K562 (cell line): ENCODE measurements around the gene SPTBN4. TPM values are rescaled to one million over a fixed set of nuclear protein-coding genes. Genes with fewer than 3 reads are reported as not detected.

Experiments
- CCAR2 ChIP-seq: fragments of 200-400 bp; formaldehyde crosslinking; IDR thresholded peaks from 2 replicates; pipeline ENCODE4 v1.6.1; 2017; ENCODE audit warnings: mild to moderate bottlenecking, low read depth, low read length
- CEBPB ChIP-seq: fragments of 450-650 bp; IDR thresholded peaks from 2 replicates; pipeline ENCODE4 v1.6.1; 2016; ENCODE audit warnings: missing genetic modification characterization, missing compliant biosample characterization
- CGGBP1 ChIP-seq: fragments of 250-450 bp; sonication (Bioruptor Pico); IDR thresholded peaks from 2 replicates; pipeline ENCODE4 v1.9.0; 2021; ENCODE audit warnings: mild to moderate bottlenecking
- CHD2 ChIP-seq: IDR thresholded peaks from 2 replicates; pipeline ENCODE4 v1.6.1; 2011; ENCODE audit warnings: low read depth, low read length
- E2F5 ChIP-seq: sonication (generic); formaldehyde crosslinking; IDR thresholded peaks from 2 replicates; pipeline ENCODE4 v1.8.0; 2022; ENCODE audit warnings: mild to moderate bottlenecking, missing genetic modification reagents
- GATAD2A ChIP-seq: fragments of 450-650 bp; IDR thresholded peaks from 2 replicates; pipeline ENCODE4 v1.6.1; 2017
- GTF2A2 ChIP-seq: IDR thresholded peaks from 2 replicates; pipeline ENCODE4 v1.6.1; 2016; ENCODE audit warnings: mild to moderate bottlenecking, missing genetic modification characterization, missing compliant biosample characterization
- MTA1 ChIP-seq: fragments of 450-650 bp; IDR thresholded peaks from 2 replicates; pipeline ENCODE4 v1.6.1; 2017; ENCODE audit warnings: borderline replicate concordance
- MTF1 ChIP-seq: fragments of 250-450 bp; sonication (Bioruptor Pico); IDR thresholded peaks from 2 replicates; pipeline ENCODE4 v1.9.0; 2021; ENCODE audit warnings: moderate library complexity, mild to moderate bottlenecking, inconsistent platforms, borderline replicate concordance
- NFIC ChIP-seq: fragments of 450-650 bp; IDR thresholded peaks from 2 replicates; pipeline ENCODE4 v1.6.1; 2017; ENCODE audit warnings: mild to moderate bottlenecking, inconsistent platforms
- PCBP2 ChIP-seq: fragments of 200-400 bp; formaldehyde crosslinking; IDR thresholded peaks from 2 replicates; pipeline ENCODE4 v1.6.1; 2018; ENCODE audit warnings: low read length, low read depth, mild to moderate bottlenecking, moderate library complexity; ENCODE audit not compliant: poor library complexity, severe bottlenecking
- RBM25 ChIP-seq: fragments of 200-400 bp; formaldehyde crosslinking; IDR thresholded peaks from 2 replicates; pipeline ENCODE4 v1.6.1; 2018; ENCODE audit warnings: low read length, low read depth, moderate library complexity; ENCODE audit not compliant: severe bottlenecking
- RUNX1 ChIP-seq: sonication (generic); IDR thresholded peaks from 2 replicates; pipeline ENCODE4 v1.6.1; 2016; ENCODE audit warnings: antibody characterized with exemption, low read depth
- TCF7 ChIP-seq: sonication (generic); IDR thresholded peaks from 2 replicates; pipeline ENCODE4 v1.6.1; 2016; ENCODE audit warnings: antibody characterized with exemption, borderline replicate concordance
- ZC3H8 ChIP-seq: fragments of 450-650 bp; IDR thresholded peaks from 2 replicates; pipeline ENCODE4 v1.6.1; 2017
- ZFPM2 ChIP-seq: fragments of 250-450 bp; sonication (Bioruptor Pico); IDR thresholded peaks from 2 replicates; pipeline ENCODE4 v1.5.1; 2022; ENCODE audit warnings: mild to moderate bottlenecking
- ZKSCAN8 ChIP-seq: fragments of 200-800 bp; sonication (Bioruptor generic); IDR thresholded peaks from 2 replicates; pipeline ENCODE4 v1.6.1; 2016; ENCODE audit warnings: missing genetic modification characterization, missing compliant biosample characterization
- ZNF143 ChIP-seq: sonication (generic); formaldehyde crosslinking; IDR thresholded peaks from 2 replicates; pipeline ENCODE4 v1.9.0; 2022; ENCODE audit warnings: mild to moderate bottlenecking, missing genetic modification reagents
- ZNF24 ChIP-seq: fragments of 450-650 bp; IDR thresholded peaks from 2 replicates; pipeline ENCODE4 v1.6.1; 2016
- ZNF263 ChIP-seq: sonication (generic); formaldehyde crosslinking; IDR thresholded peaks from 2 replicates; pipeline ENCODE4 v1.8.0; 2022; ENCODE audit warnings: mild to moderate bottlenecking, missing genetic modification reagents, borderline replicate concordance
- ZNF41 ChIP-seq: fragments of 250-450 bp; sonication (Bioruptor Pico); conservative IDR thresholded peaks from 2 replicates; pipeline ENCODE4 v1.4.0; 2020; ENCODE audit warnings: mild to moderate bottlenecking
- ZNF444 ChIP-seq: fragments of 250-450 bp; sonication (Bioruptor Pico); IDR thresholded peaks from 2 replicates; pipeline ENCODE4 v1.4.0; 2020; ENCODE audit warnings: mild to moderate bottlenecking, moderate library complexity
- ZNF644 ChIP-seq: fragments of 200-800 bp; sonication (Bioruptor generic); IDR thresholded peaks from 2 replicates; pipeline ENCODE4 v1.6.1; 2016; ENCODE audit warnings: low read depth, missing genetic modification characterization, missing compliant biosample characterization
- ZNF699 ChIP-seq: fragments of 250-450 bp; sonication (Bioruptor Pico); IDR thresholded peaks from 2 replicates; pipeline ENCODE4 v1.8.0; 2021; ENCODE audit warnings: mild to moderate bottlenecking, moderate library complexity; ENCODE audit not compliant: insufficient replicate concordance
- ZZZ3 ChIP-seq: fragments of 450-650 bp; IDR thresholded peaks from 2 replicates; pipeline ENCODE4 v1.6.1; 2016; ENCODE audit warnings: antibody characterized with exemption, mild to moderate bottlenecking, moderate library complexity
- polyA plus RNA-seq, 8 experiments: library from polyadenylated mRNA; depleted of rRNA in 4 of 8; stranded (reverse) in 5 of 8; unstranded in 3 of 8; fragments of >200 nt; fragmentation: Nextera tagmentation in 2 of 8; fragmentation: Illumina TruSeq in 1 of 8; extraction: Ambion mirVana in 2 of 8; extraction: Trizol in 1 of 8; gene quantifications; 2 replicates each; pipeline versions ENCODE4 v1.2.1 to v1.2.3, GENCODE V29; 2011 to 2014; ENCODE audit warnings: inconsistent platforms in 1 of 8, missing spikeins in 1 of 8
- total RNA-seq, 7 experiments: library from RNA; depleted of rRNA in 6 of 7; stranded (reverse); fragments of >200 nt in 6 of 7; fragmentation: Illumina TruSeq in 2 of 7; extraction: Trizol in 2 of 7; gene quantifications; 2 replicates each; pipeline versions ENCODE4 v1.2.1 to v1.2.3, GENCODE V29; 2011 to 2021; ENCODE audit warnings: low replicate concordance in 1 of 7
- TF ChIP-seq, protein P1 (sequence below), 3 experiments: fragments of 200-800 bp in 1 of 3; sonication (Bioruptor generic) in 1 of 3; sonication (generic) in 1 of 3; formaldehyde crosslinking in 1 of 3; IDR thresholded peaks; 2 replicates each; pipeline versions ENCODE4 v1.6.1 to v1.8.0; 2016 to 2022; ENCODE audit warnings: mild to moderate bottlenecking in 2 of 3, missing compliant biosample characterization in 2 of 3, missing genetic modification characterization in 2 of 3, missing genetic modification reagents in 1 of 3

The SPTBN4 gene
- total and polyA plus RNA-seq, 9 of the 15 experiments (the other 6 are each of a cell fraction or from before 2014, with no cell fraction given) = 0.01 to 1.5 (median 0.86) TPM

DNA sequence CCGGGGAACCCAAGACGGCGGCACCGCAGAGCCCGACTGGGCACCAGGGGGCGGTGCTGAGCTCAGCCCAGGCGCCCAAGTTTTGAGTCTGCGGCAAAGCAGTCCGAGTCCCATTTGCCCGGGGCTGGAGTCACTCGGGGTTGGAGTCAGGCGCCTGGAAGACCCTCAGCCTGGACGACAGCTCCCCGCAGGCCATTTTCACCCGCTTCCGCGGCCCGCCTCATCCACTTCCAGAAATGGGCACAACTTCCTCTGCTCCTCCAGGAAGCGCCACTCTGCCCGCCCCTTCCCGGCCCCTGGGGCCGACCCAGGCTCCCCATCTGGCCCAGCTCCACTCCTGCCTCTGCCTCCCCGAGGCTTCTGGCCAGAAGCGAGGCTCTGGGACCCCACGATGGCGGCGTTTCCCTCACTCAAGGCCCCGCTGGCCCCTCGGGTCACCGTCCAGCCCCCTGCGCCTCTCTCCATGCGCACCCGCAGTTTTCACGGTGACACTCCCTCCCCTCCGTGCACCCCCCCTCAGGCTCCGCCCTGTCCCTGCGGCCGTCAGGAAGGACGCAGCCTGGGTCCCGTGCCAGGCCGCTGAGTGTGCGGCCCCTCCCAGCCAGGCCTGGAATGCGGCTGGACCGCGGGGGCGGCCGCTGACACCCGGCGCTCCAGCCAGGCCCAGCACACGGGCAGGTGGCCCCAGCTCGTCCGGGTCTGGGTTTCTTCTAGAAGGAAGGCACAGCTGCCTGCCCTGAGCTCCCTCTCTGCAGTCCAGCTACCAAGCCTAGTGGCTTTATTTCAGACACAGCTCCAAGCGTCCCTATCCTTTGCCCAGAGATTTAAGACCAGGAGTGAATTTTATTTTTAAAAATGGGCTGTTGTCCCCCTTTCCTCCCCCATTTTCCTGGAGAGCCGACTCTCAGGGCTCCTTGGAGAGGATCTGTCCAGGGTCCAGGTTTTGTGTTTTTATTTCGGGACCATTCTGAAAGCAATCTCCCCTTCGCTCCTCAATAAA lies 45.7 kb upstream of the SPTBN4 start (continued):
- TF ChIP-seq GTF2A2 (tag) = no peak
- TF ChIP-seq MTA1 = no peak; the same call in 1 of the 2 replicates
- peak; percentile 93 for TF ChIP-seq GATAD2A
- TF ChIP-seq, protein P1, sequence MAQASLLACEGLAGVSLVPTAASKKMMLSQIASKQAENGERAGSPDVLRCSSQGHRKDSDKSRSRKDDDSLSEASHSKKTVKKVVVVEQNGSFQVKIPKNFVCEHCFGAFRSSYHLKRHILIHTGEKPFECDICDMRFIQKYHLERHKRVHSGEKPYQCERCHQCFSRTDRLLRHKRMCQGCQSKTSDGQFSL (CRISPR knock-in tag; IDR thresholded peaks at IDR 0.05) = peak; percentile 99
- TF ChIP-seq, protein P1 (tag; IDR thresholded peaks at IDR 0.05) = peak in 1 of 2 experiments; percentile 97; a peak in 2 of 4 replicates
- no peak; the same call in 1 of the 2 replicates for TF ChIP-seq ZNF263 (CRISPR knock-in tag)
- TF ChIP-seq ZNF644 (tag) = no peak
- no peak for TF ChIP-seq ZNF41
- no peak; the same call in 1 of the 2 replicates for TF ChIP-seq ZNF24
- TF ChIP-seq ZNF143 (CRISPR knock-in tag) = no peak
- no peak for TF ChIP-seq PCBP2
- TF ChIP-seq CEBPB (tag) = no peak
- no peak for TF ChIP-seq CGGBP1
- TF ChIP-seq RUNX1 = no peak
- no peak for TF ChIP-seq ZZZ3
- no peak for TF ChIP-seq E2F5 (CRISPR knock-in tag)
- no peak for TF ChIP-seq ZFPM2 (CRISPR knock-in tag)
- TF ChIP-seq ZNF699 (CRISPR knock-in tag) = no peak
- no peak for TF ChIP-seq CHD2
- no peak for TF ChIP-seq ZNF444
- TF ChIP-seq NFIC = peak; percentile 79
- no peak for TF ChIP-seq MTF1 (CRISPR knock-in tag)
- no peak for TF ChIP-seq CCAR2
- TF ChIP-seq TCF7 = no peak
- TF ChIP-seq RBM25 = no peak
- TF ChIP-seq ZC3H8 = no peak
- TF ChIP-seq ZKSCAN8 (CRISPR knock-in tag) = no peak
